UCSD-AML1 (cell line): ENCODE data around the gene OR2T11.
"Not testable (repeated sequence)": the region's sequence is repeated elsewhere in the genome, so short reads cannot be mapped to it uniquely, and the experiment has no call there.

Source experiments
- DNase-seq: peaks from one replicate; lab custom pipeline; 2025; ENCODE audit not compliant: unreplicated experiment; lab: John Stamatoyannopoulos, UW

Gene OR2T11

GRCh38 chr1:248621770-248622169 is 13.1 kb downstream of the OR2T11 start:
- DNase-seq: no peak

- peak; percentile 38 for DNase-seq
These were observed 16.0 kb downstream of the OR2T11 start for GRCh38 chr1:248618878-248619277.

- DNase-seq: no peak
These were observed 16.8 kb downstream of the OR2T11 start for GRCh38 chr1:248618119-248618518.

GRCh38 chr1:248613742-248614141 is 21.1 kb downstream of the OR2T11 start:
- no peak for DNase-seq

- DNase-seq: peak; percentile 24
These were observed 22.9 kb downstream of the OR2T11 start for GRCh38 chr1:248611883-248612414.

- no peak for DNase-seq
These were observed 24.6 kb downstream of the OR2T11 start for GRCh38 chr1:248610301-248610700.

GRCh38 chr1:248599396-248599795 is 35.5 kb downstream of the OR2T11 start:
- no peak for DNase-seq

- no peak for DNase-seq
These were observed 37.3 kb downstream of the OR2T11 start, which contains the start of gene OR2T10 for GRCh38 chr1:248597589-248597988. Gene OR2T10, minus strand, starts transcription at chr1:248597700. Its CDS starts 3,932 bp downstream, at chr1:248593768.

- no peak for DNase-seq
These were observed 38.3 kb downstream of the OR2T11 start for GRCh38 chr1:248596615-248597014.

- DNase-seq: no peak
These were observed 41.7 kb downstream of the OR2T11 start for GRCh38 chr1:248593226-248593625.

- DNase-seq: no peak
These were observed 42.2 kb downstream of the OR2T11 start for GRCh38 chr1:248592655-248593054.

- no peak for DNase-seq
These were observed 44.8 kb downstream of the OR2T11 start for GRCh38 chr1:248590055-248590454.

- DNase-seq: no peak
These were observed 45.6 kb downstream of the OR2T11 start for GRCh38 chr1:248589334-248589733.

GRCh38 chr1:248585266-248585665 is 49.6 kb downstream of the OR2T11 start:
- no peak for DNase-seq

- no peak for DNase-seq
These were observed 58.5 kb downstream of the OR2T11 start for GRCh38 chr1:248576260-248576980.

GRCh38 chr1:248574657-248575056 is 60.2 kb downstream of the OR2T11 start, which contains the start of gene OR2T34:
Gene OR2T34, minus strand, starts transcription at chr1:248574757. Its CDS starts 0 bp downstream, at chr1:248574757.
- not testable (repeated sequence) for DNase-seq

- not testable (repeated sequence) for DNase-seq
These were observed 61.0 kb downstream of the OR2T11 start for GRCh38 chr1:248573856-248574255.
